ENCODE data around the gene SYT12. TPM values are rescaled to one million over a fixed set of nuclear protein-coding genes. Genes with fewer than 3 reads are reported as not detected.

The SYT12 gene
- total and polyA plus RNA-seq, 2 of the 13 experiments (the other 11 are each of a cell fraction or from before 2014, with no cell fraction given) = 0.01 to 0.02 TPM

DNA sequence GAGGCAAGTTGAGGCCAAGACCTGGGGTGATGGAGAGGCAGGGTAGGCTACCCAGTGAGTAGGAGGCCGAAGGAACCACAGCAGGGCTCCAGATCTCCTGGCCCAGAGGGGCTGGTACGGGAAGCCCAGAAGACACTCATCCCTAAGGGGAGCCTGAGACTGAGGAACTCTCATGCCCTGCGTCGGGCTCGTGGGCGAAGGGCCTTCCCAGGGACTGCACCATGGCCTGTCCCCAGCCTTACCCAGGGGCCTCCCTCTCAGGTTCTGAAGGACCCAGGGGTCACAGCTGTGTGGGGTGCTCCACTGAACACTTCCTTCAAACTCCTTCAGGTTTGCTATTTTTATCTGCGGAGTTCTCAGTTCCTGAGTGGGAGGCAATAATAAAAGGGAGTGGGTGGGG, 15.8 kb upstream of the SYT12 start:
- H3K9ac ChIP-seq (ENCODE audit: insufficient read depth, low read depth, low read length) = no peak overlapping the region
- in situ Hi-C loops (cut with HindIII; ENCODE audit: extremely low pct_ligation_motif_present, low pct_unique_long_range_greater_than_20kb) = no loop called here
- no TSS peak for BruUV-seq (replicated peaks)
- no peak overlapping the region for H3K4me3 ChIP-seq (replicated peaks in 1 of 3; ENCODE audit: insufficient read depth in 1 of 3, low read depth in 2 of 3, low read length in 3 of 3)
- H3K4me1 ChIP-seq (ENCODE audit: insufficient read depth, low read length) = peaks cover 50% of the 10 kb centered on the region
- no peaks in the 10 kb centered on the region for H3K9me3 ChIP-seq (ENCODE audit: low read length)
- peaks cover 0 to 4% of the 10 kb centered on the region in 2 experiments; a peak in 1 of 5 replicates for H3K27me3 ChIP-seq (ENCODE audit: control insufficient read depth in 1 of 2, insufficient read depth in 2 of 2, low read length in 2 of 2)
- ATAC-seq (no peak), FAIRE-seq (no peak), DNase-seq (ENCODE audit: low spot score) (no peak)
- ChIA-PET POLR2A (no interaction called here), CTCF (ENCODE audit: low intra/inter-chr PET ratio, low total read pairs) (no interaction called here)
- no peak overlapping the region for H3K4me2 ChIP-seq (ENCODE audit: low read depth, low read length)
- no peaks in the 10 kb centered on the region for H4K20me1 ChIP-seq (ENCODE audit: insufficient read depth, low read length)
- TF ChIP-seq KAT7 (CRISPR knock-in tag; IDR thresholded peaks at IDR 0.05; ENCODE audit: borderline replicate concordance) = no peak
- no peak for TF ChIP-seq ZNF75D (CRISPR knock-in tag; IDR thresholded peaks at IDR 0.05; ENCODE audit: borderline replicate concordance)
- no peak for TF ChIP-seq DZIP1 (CRISPR knock-in tag; IDR thresholded peaks at IDR 0.05)
- TF ChIP-seq, protein P1, sequence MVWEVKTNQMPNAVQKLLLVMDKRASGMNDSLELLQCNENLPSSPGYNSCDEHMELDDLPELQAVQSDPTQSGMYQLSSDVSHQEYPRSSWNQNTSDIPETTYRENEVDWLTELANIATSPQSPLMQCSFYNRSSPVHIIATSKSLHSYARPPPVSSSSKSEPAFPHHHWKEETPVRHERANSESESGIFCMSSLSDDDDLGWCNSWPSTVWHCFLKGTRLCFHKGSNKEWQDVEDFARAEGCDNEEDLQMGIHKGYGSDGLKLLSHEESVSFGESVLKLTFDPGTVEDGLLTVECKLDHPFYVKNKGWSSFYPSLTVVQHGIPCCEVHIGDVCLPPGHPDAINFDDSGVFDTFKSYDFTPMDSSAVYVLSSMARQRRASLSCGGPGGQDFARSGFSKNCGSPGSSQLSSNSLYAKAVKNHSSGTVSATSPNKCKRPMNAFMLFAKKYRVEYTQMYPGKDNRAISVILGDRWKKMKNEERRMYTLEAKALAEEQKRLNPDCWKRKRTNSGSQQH (CRISPR knock-in tag; IDR thresholded peaks at IDR 0.05; ENCODE audit: low read depth) = no peak
- no peak for TF ChIP-seq ZC3H4 (CRISPR knock-in tag; IDR thresholded peaks at IDR 0.05; ENCODE audit: borderline replicate concordance)
- no peak for TF ChIP-seq ZFP91 (CRISPR knock-in tag; IDR thresholded peaks at IDR 0.05; ENCODE audit: borderline replicate concordance)
- TF ChIP-seq IKZF1 (IDR thresholded peaks at IDR 0.05) = no peak
- TF ChIP-seq ZNF644 (CRISPR knock-in tag; IDR thresholded peaks at IDR 0.05; ENCODE audit: low read depth) = no peak
- TF ChIP-seq, protein P2, sequence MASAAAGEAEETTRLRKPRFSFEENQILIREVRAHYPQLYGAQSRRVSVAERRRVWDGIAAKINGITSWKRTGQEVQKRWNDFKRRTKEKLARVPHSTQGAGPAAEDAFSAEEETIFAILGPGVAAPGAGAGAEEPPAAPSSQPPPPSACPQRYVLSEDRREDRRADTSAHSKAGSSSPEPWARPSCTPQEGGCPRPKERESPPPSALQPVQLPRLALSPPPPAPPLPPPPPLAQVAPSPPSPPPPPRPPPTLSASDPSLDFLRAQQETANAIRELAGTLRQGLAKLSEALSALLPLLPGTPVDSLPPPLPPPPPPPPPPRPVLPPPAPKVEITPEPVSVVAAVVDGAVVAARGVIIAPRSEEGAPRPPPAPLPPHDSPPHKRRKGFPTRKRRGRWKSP (CRISPR knock-in tag; IDR thresholded peaks at IDR 0.05) = no peak
- no peak for TF ChIP-seq GZF1 (CRISPR knock-in tag; IDR thresholded peaks at IDR 0.05)
- TF ChIP-seq CC2D1A (CRISPR knock-in tag; IDR thresholded peaks at IDR 0.05) = no peak
- H3K27ac ChIP-seq (ENCODE audit: extremely low read length, insufficient read depth, low read length) = no peak overlapping the region
- intact Hi-C loops (cut with micrococcal nuclease; ENCODE audit: unreplicated experiment) = no loop called here
- 100% methylated on average over 1 of the region's 7 CpGs for WGBS (ENCODE audit: low lambda C conversion rate)
- H3K36me3 ChIP-seq (replicated peaks in 1 of 2; ENCODE audit: control insufficient read depth in 1 of 2, insufficient read depth in 2 of 2, low read length in 2 of 2) = no peaks in the 10 kb centered on the region
- no peaks in the 10 kb centered on the region for H3K79me2 ChIP-seq (ENCODE audit: insufficient read depth, low read length)
- no peak overlapping the region for H2AFZ ChIP-seq (ENCODE audit: low read length)

Measured in HepG2 (cell line).